HepG2 (cell line): ENCODE measurements around the gene MRPS10.

Experiments
- FLYWCH1 ChIP-seq: sonication (generic); formaldehyde crosslinking; IDR thresholded peaks from 2 replicates; pipeline ENCODE4 v1.8.1; 2023; ENCODE audit warnings: mild to moderate bottlenecking, missing genetic modification reagents
- HDAC6 ChIP-seq: fragments of 200-600 bp; sonication (generic); IDR thresholded peaks from 2 replicates; pipeline ENCODE4 v1.7.0; 2017; ENCODE audit warnings: mild to moderate bottlenecking, antibody characterized with exemption, low read length, low read depth
- MBNL3 ChIP-seq: fragments of 250-450 bp; sonication (Bioruptor Pico); conservative IDR thresholded peaks from 2 replicates; pipeline ENCODE4 v1.8.0; 2022; ENCODE audit warnings: mild to moderate bottlenecking, inconsistent platforms
- MTA3 ChIP-seq: sonication (generic); formaldehyde crosslinking; IDR thresholded peaks from 2 replicates; pipeline ENCODE4 v1.4.0; 2020; ENCODE audit warnings: missing genetic modification reagents
- NFIC ChIP-seq: IDR thresholded peaks from 2 replicates; pipeline ENCODE4 v1.6.1; 2012; ENCODE audit warnings: mild to moderate bottlenecking, low read length, inconsistent platforms
- RBAK ChIP-seq: sonication (generic); formaldehyde crosslinking; IDR thresholded peaks from 2 replicates; pipeline ENCODE4 v1.5.1; 2020; ENCODE audit warnings: mild to moderate bottlenecking, missing genetic modification reagents
- ZNF274 ChIP-seq: sonication (generic); formaldehyde crosslinking; IDR thresholded peaks from 2 replicates; pipeline ENCODE4 v1.5.1; 2020; ENCODE audit warnings: mild to moderate bottlenecking, missing genetic modification reagents

- TF ChIP-seq RBAK (no peak), MTA3 (no peak), ZNF274 (no peak), HDAC6 (no peak), MBNL3 (no peak), NFIC (no peak), FLYWCH1 (CRISPR knock-in tag) (no peak)
Measured at GRCh38 chr6:42259286-42259685, 41.6 kb upstream of the MRPS10 start.
